Measurements from ENCODE around the gene AGAP2. TPM values are rescaled to one million over a fixed set of nuclear protein-coding genes. Genes with fewer than 3 reads are reported as not detected.
"Not testable (repeated sequence)": the region's sequence is repeated elsewhere in the genome, so short reads cannot be mapped to it uniquely, and the experiment has no call there.

Gene AGAP2
- total RNA-seq, 1 experiment from 2014 or later, result 0.99 TPM

GRCh38 chr12:57695770-57696432 is 42.6 kb downstream of the AGAP2 start:
- no peak for DNase-seq (ENCODE audit: low spot score)

- DNase-seq (ENCODE audit: low spot score), result no peak
These were observed 44.0 kb downstream of the AGAP2 start for GRCh38 chr12:57694459-57695019.

GRCh38 chr12:57693659-57694458 is 44.7 kb downstream of the AGAP2 start, which contains the start of gene OS9:
TSS of gene OS9 (plus strand) at chr12:57694132. CDS start at chr12:57694162, 30 bp downstream.
- DNase-seq (ENCODE audit: low spot score), result peak; percentile 98

GRCh38 chr12:57693317-57693658 is 45.3 kb downstream of the AGAP2 start:
- DNase-seq (ENCODE audit: low spot score), result no peak

GRCh38 chr12:57692500-57692899 is 46.0 kb downstream of the AGAP2 start:
- DNase-seq (ENCODE audit: low spot score), result no peak

GRCh38 chr12:57688931-57689330 is 49.6 kb downstream of the AGAP2 start:
- no peak for DNase-seq (ENCODE audit: low spot score)

- no peak for DNase-seq (ENCODE audit: low spot score)
These were observed 50.7 kb downstream of the AGAP2 start for GRCh38 chr12:57687862-57688261.

- no peak for DNase-seq (ENCODE audit: low spot score)
These were observed 58.8 kb downstream of the AGAP2 start for GRCh38 chr12:57679697-57680096.

- DNase-seq (ENCODE audit: low spot score), result not testable (repeated sequence)
These were observed 60.6 kb downstream of the AGAP2 start for GRCh38 chr12:57677947-57678346.

- no peak for DNase-seq (ENCODE audit: low spot score)
These were observed 63.9 kb downstream of the AGAP2 start for GRCh38 chr12:57674691-57675090.

Other genes starting within 250 kb of the AGAP2 start
- gene DDIT3, start 218.2 kb downstream of the AGAP2 start, total RNA-seq (2014; rRNA removed; shearing (Covaris generic)), result 43.2 and 50.1 TPM in 2 replicates
- gene MBD6, start 215.9 kb downstream of the AGAP2 start, total RNA-seq (2014; rRNA removed; shearing (Covaris generic)), result 1.5 and 3.1 TPM in 2 replicates
- 76.6 and 109 TPM in 2 replicates for gene DCTN2, start 191.6 kb downstream of the AGAP2 start, total RNA-seq (2014; rRNA removed; shearing (Covaris generic))
- 0.27 TPM in 1 of 2 replicates, not detected in the other for gene KIF5A, start 188.7 kb downstream of the AGAP2 start, total RNA-seq (2014; rRNA removed; shearing (Covaris generic))
- 24.4 and 27.2 TPM in 2 replicates for gene PIP4K2C, start 147.6 kb downstream of the AGAP2 start, total RNA-seq (2014; rRNA removed; shearing (Covaris generic))
- gene DTX3, start 133.9 kb downstream of the AGAP2 start, total RNA-seq (2014; rRNA removed; shearing (Covaris generic)), result 7.3 and 10.7 TPM in 2 replicates
- gene ARHGEF25, start 127.3 kb downstream of the AGAP2 start, total RNA-seq (2014; rRNA removed; shearing (Covaris generic)), result 8.5 and 11.7 TPM in 2 replicates
- 64.3 and 77.3 TPM in 2 replicates for gene B4GALNT1, start 105.5 kb downstream of the AGAP2 start, total RNA-seq (2014; rRNA removed; shearing (Covaris generic))
- gene OS9, start 44.6 kb downstream of the AGAP2 start, total RNA-seq (2014; rRNA removed; shearing (Covaris generic)), result 221 and 235 TPM in 2 replicates
- 64.1 and 76.5 TPM in 2 replicates for gene TSPAN31, start 6.3 kb upstream of the AGAP2 start, total RNA-seq (2014; rRNA removed; shearing (Covaris generic))
- 298 and 323 TPM in 2 replicates for gene CDK4, start 13.6 kb upstream of the AGAP2 start, total RNA-seq (2014; rRNA removed; shearing (Covaris generic))
- 5.5 and 7.3 TPM in 2 replicates for gene MARCHF9, start 16.4 kb upstream of the AGAP2 start, total RNA-seq (2014; rRNA removed; shearing (Covaris generic))
- 0.48 TPM in 1 of 2 replicates, not detected in the other for gene CYP27B1, start 28.3 kb upstream of the AGAP2 start, total RNA-seq (2014; rRNA removed; shearing (Covaris generic))
- gene METTL1, start 33.4 kb upstream of the AGAP2 start, total RNA-seq (2014; rRNA removed; shearing (Covaris generic)), result 2.5 and 8.1 TPM in 2 replicates
- 4.1 and 7.9 TPM in 2 replicates for gene EEF1AKMT3, start 33.9 kb upstream of the AGAP2 start, total RNA-seq (2014; rRNA removed; shearing (Covaris generic))
- 41.3 and 58.6 TPM in 2 replicates for gene TSFM, start 44.0 kb upstream of the AGAP2 start, total RNA-seq (2014; rRNA removed; shearing (Covaris generic))
- gene AVIL, start 80.0 kb upstream of the AGAP2 start, total RNA-seq (2014; rRNA removed; shearing (Covaris generic)), result 2.0 and 4.3 TPM in 2 replicates
- gene CTDSP2, start 108.0 kb upstream of the AGAP2 start, total RNA-seq (2014; rRNA removed; shearing (Covaris generic)), result 36.1 and 44.8 TPM in 2 replicates
- 28.7 and 30.0 TPM in 2 replicates for gene ATP23, start 202.8 kb upstream of the AGAP2 start, total RNA-seq (2014; rRNA removed; shearing (Covaris generic))

All from H4 (cell line).